Pons (tissue), 1 donor: Measurements from ENCODE around the gene USP13.
"Not testable (repeated sequence)": the region's sequence is repeated elsewhere in the genome, so short reads cannot be mapped to it uniquely, and the experiment has no call there.

ENCODE experiments used
- DNase-seq: peaks from one replicate; pipeline ENCODE4 v3.0.0-alpha.2; 2016; ENCODE audit warnings: low spot score

The USP13 gene

GRCh38 chr3:179738998-179739397 is 86.2 kb downstream of the USP13 start:
- DNase-seq = no peak

- DNase-seq = no peak
Measured at GRCh38 chr3:179739816-179740594, 87.2 kb downstream of the USP13 start.

- DNase-seq = no peak
Measured at GRCh38 chr3:179743913-179744312, 91.1 kb downstream of the USP13 start.

GRCh38 chr3:179744667-179745066 is 91.8 kb downstream of the USP13 start:
- DNase-seq = no peak

GRCh38 chr3:179745079-179745478 is 92.2 kb downstream of the USP13 start:
- DNase-seq = no peak

- no peak for DNase-seq
Measured at GRCh38 chr3:179745716-179746115, 92.9 kb downstream of the USP13 start.

GRCh38 chr3:179750720-179751328 is 98.0 kb downstream of the USP13 start:
- DNase-seq = peak; percentile 40

- DNase-seq = no peak
Measured at GRCh38 chr3:179760944-179761343, 108.1 kb downstream of the USP13 start.

- DNase-seq = no peak
Measured at GRCh38 chr3:179765396-179765795, 112.6 kb downstream of the USP13 start.

- no peak for DNase-seq
Measured at GRCh38 chr3:179766416-179767133, 113.7 kb downstream of the USP13 start.

GRCh38 chr3:179768080-179768479 is 115.2 kb downstream of the USP13 start:
- DNase-seq = peak; percentile 71

GRCh38 chr3:179769411-179770247 is 116.8 kb downstream of the USP13 start:
- no peak for DNase-seq

GRCh38 chr3:179771797-179772196 is 119.0 kb downstream of the USP13 start:
- no peak for DNase-seq

- no peak for DNase-seq
Measured at GRCh38 chr3:179772297-179772696, 119.5 kb downstream of the USP13 start.

- DNase-seq = no peak
Measured at GRCh38 chr3:179775416-179776122, 122.7 kb downstream of the USP13 start.

GRCh38 chr3:179782841-179783240 is 130.0 kb downstream of the USP13 start:
- DNase-seq = not testable (repeated sequence)

GRCh38 chr3:179788996-179789395 is 136.2 kb downstream of the USP13 start:
- no peak for DNase-seq

- DNase-seq = no peak
Measured at GRCh38 chr3:179791793-179792192, 139.0 kb downstream of the USP13 start.

- no peak for DNase-seq
Measured at GRCh38 chr3:179794355-179794754, 141.5 kb downstream of the USP13 start.

- DNase-seq = no peak
Measured at GRCh38 chr3:179796421-179796820, 143.6 kb downstream of the USP13 start.

- no peak for DNase-seq
Measured at GRCh38 chr3:179797192-179797591, 144.4 kb downstream of the USP13 start.
